ENCODE data around the gene TMA7. TPM values are rescaled to one million over a fixed set of nuclear protein-coding genes. Genes with fewer than 3 reads are reported as not detected.

TMA7 gene
- total and polyA plus RNA-seq, 2 donors (not counting 1 experiment from before 2014, with no cell fraction given), result 306 to 337 TPM

DNA sequence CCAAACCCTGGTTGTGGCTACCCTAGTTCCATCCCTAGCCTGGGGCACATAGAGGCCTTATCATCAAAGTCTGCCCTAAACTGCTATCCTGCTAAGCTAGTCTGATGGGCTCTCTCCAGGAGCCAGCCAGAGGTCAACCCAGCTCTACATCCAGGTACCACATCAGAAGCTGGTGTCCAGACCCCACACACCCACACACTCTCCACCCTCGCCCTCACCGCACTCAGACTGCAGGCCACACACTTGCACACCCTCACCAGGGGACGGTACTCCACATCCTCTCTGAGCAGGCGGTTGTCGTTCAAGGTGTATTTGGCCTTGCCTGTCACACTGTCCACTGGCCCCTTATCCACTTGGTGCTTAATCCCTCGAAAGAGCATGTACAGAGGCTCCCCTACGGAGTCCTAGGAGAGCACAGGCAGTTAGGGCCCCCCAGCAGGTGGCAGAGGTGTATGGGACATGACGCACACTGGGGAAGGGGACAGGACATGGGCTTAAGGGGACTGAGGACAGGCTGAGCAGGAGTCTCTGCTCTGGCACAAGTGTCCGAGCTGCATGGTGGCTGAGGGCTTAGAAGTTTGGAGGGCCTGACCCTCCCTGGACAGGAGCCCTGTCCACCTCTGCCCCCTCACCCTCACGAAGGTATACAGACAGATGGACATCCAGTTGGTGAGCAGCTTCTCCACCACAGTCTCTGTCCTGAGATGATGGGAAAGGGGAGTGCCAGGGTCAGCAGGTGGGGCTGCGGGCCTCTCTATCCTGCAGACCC, 28.3 kb upstream of the TMA7 start:
- Histone ChIP-seq H3K36me3 (ENCODE audit: control insufficient read depth, insufficient read depth, low read length) (peaks cover 17% of the 10 kb centered on the region), H3K27ac (ENCODE audit: insufficient read depth, low read length) (no peak overlapping the region), H3K4me2 (ENCODE audit: extremely low read depth, insufficient read depth, low read length) (no peak overlapping the region), H2AFZ (ENCODE audit: low read length) (no peak overlapping the region), H3K79me2 (ENCODE audit: control insufficient read depth, insufficient read depth, low read length) (no peaks in the 10 kb centered on the region), H4K20me1 (ENCODE audit: control insufficient read depth, extremely low read depth, insufficient read depth, low read length) (no peaks in the 10 kb centered on the region), H3K4me3 (replicated peaks in 1 of 4; ENCODE audit: control extremely low read depth in 1 of 4, insufficient read depth in 1 of 4, low read depth in 3 of 4, low read length in 4 of 4) (no peak overlapping the region), H3K4me1 (ENCODE audit: control insufficient read depth, extremely low read depth, insufficient read depth, low read length) (no peaks in the 10 kb centered on the region), H3K9ac (ENCODE audit: insufficient read depth, low read length) (no peak overlapping the region), H3K27me3 (ENCODE audit: control insufficient read depth, insufficient read depth, low read length) (no peaks in the 10 kb centered on the region), H3K9me3 (ENCODE audit: control insufficient read depth, insufficient read depth, low read depth, low read length) (no peaks in the 10 kb centered on the region)
- DNase-seq (ENCODE audit: low read depth in 2 of 2), result no peak
- TF ChIP-seq, protein P1, sequence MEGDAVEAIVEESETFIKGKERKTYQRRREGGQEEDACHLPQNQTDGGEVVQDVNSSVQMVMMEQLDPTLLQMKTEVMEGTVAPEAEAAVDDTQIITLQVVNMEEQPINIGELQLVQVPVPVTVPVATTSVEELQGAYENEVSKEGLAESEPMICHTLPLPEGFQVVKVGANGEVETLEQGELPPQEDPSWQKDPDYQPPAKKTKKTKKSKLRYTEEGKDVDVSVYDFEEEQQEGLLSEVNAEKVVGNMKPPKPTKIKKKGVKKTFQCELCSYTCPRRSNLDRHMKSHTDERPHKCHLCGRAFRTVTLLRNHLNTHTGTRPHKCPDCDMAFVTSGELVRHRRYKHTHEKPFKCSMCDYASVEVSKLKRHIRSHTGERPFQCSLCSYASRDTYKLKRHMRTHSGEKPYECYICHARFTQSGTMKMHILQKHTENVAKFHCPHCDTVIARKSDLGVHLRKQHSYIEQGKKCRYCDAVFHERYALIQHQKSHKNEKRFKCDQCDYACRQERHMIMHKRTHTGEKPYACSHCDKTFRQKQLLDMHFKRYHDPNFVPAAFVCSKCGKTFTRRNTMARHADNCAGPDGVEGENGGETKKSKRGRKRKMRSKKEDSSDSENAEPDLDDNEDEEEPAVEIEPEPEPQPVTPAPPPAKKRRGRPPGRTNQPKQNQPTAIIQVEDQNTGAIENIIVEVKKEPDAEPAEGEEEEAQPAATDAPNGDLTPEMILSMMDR (conservative IDR thresholded peaks at IDR 0.05 in 1 of 2, IDR thresholded peaks at IDR 0.05 in 1 of 2; ENCODE audit: low read depth in 1 of 2, low read length in 2 of 2), result no peak
- no peak for TF ChIP-seq EZH2 (IDR thresholded peaks at IDR 0.05; ENCODE audit: low read length, missing control alignments)

DNA sequence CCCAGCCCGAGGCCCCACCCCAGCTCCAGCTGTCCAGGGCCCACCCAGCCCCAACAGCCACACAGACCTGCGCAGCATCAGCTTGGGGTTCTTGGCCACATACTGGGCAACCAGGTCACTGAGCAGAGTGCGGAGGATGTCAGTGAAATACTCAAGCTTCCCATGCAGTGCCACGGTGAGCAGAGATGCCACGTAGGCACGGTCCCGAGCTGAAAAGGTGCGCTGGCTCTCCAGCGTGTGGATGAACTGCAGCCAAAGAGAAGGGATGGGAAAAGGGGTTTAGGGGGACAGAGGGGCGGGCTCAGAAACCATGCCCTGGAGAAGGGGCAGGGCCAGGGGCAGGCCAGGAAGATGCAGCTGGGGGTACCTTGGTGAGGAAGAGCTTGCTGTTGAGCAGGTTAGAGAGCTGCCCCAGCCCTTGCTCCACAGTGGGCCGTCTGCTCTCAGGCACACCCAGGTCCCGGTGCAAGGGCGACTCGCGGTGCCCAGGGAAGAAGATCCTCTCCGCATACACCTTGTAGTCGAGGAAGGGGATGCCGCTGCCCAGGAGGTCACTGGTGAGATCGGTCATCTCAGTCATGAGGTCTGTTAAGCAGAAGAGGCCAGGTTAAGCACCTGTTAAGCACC, 27.6 kb upstream of the TMA7 start:
- Histone ChIP-seq H3K27me3 (ENCODE audit: control insufficient read depth, insufficient read depth, low read length) (no peaks in the 10 kb centered on the region), H3K9me3 (ENCODE audit: control insufficient read depth, insufficient read depth, low read depth, low read length) (no peaks in the 10 kb centered on the region), H3K27ac (ENCODE audit: insufficient read depth, low read length) (no peak overlapping the region), H3K79me2 (ENCODE audit: control insufficient read depth, insufficient read depth, low read length) (no peaks in the 10 kb centered on the region), H3K9ac (ENCODE audit: insufficient read depth, low read length) (no peak overlapping the region), H3K4me3 (replicated peaks in 1 of 4; ENCODE audit: control extremely low read depth in 1 of 4, insufficient read depth in 1 of 4, low read depth in 3 of 4, low read length in 4 of 4) (no peak overlapping the region), H3K4me2 (ENCODE audit: extremely low read depth, insufficient read depth, low read length) (no peak overlapping the region), H2AFZ (ENCODE audit: low read length) (no peak overlapping the region), H3K36me3 (ENCODE audit: control insufficient read depth, insufficient read depth, low read length) (peaks cover 18% of the 10 kb centered on the region), H4K20me1 (ENCODE audit: control insufficient read depth, extremely low read depth, insufficient read depth, low read length) (no peaks in the 10 kb centered on the region), H3K4me1 (ENCODE audit: control insufficient read depth, extremely low read depth, insufficient read depth, low read length) (no peaks in the 10 kb centered on the region)
- DNase-seq (ENCODE audit: low read depth in 2 of 2), result no peak
- TF ChIP-seq, protein P1 (conservative IDR thresholded peaks at IDR 0.05 in 1 of 2, IDR thresholded peaks at IDR 0.05 in 1 of 2; ENCODE audit: low read depth in 1 of 2, low read length in 2 of 2), result no peak
- TF ChIP-seq EZH2 (IDR thresholded peaks at IDR 0.05; ENCODE audit: low read length, missing control alignments), result no peak

DNA sequence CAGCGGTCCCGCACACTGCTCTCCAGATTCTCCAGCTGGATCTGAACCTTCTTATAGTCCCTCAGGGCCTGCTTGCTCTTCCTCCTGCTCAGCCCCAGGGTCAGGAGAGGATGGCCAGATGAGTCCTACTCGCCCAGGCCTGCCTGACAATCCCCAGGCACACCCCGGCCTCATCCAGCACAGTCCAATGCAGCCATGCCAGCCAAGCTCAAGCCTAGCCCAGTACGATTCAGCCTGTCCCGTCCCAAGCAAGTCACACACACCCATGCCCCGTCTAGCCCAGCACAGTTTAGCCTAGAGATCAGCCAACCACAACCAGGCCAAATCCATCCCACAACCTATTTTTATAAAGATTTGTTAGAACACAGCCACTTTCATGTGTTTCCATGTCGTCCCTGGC, 27.0 kb upstream of the TMA7 start:
- no peak overlapping the region for H3K4me3 ChIP-seq (replicated peaks in 1 of 4; ENCODE audit: control extremely low read depth in 1 of 4, insufficient read depth in 1 of 4, low read depth in 3 of 4, low read length in 4 of 4)
- no peak overlapping the region for H2AFZ ChIP-seq (ENCODE audit: low read length)
- H3K9ac ChIP-seq (ENCODE audit: insufficient read depth, low read length), result no peak overlapping the region
- no peaks in the 10 kb centered on the region for H3K9me3 ChIP-seq (ENCODE audit: control insufficient read depth, insufficient read depth, low read depth, low read length)
- no peaks in the 10 kb centered on the region for H3K4me1 ChIP-seq (ENCODE audit: control insufficient read depth, extremely low read depth, insufficient read depth, low read length)
- no peak overlapping the region for H3K4me2 ChIP-seq (ENCODE audit: extremely low read depth, insufficient read depth, low read length)
- H4K20me1 ChIP-seq (ENCODE audit: control insufficient read depth, extremely low read depth, insufficient read depth, low read length), result no peaks in the 10 kb centered on the region
- TF ChIP-seq EZH2 (IDR thresholded peaks at IDR 0.05; ENCODE audit: low read length, missing control alignments), result no peak
- TF ChIP-seq, protein P1 (conservative IDR thresholded peaks at IDR 0.05 in 1 of 2, IDR thresholded peaks at IDR 0.05 in 1 of 2; ENCODE audit: low read depth in 1 of 2, low read length in 2 of 2), result no peak
- no peak overlapping the region for H3K27ac ChIP-seq (ENCODE audit: insufficient read depth, low read length)
- H3K36me3 ChIP-seq (ENCODE audit: control insufficient read depth, insufficient read depth, low read length), result peaks cover 21% of the 10 kb centered on the region
- no peak for DNase-seq (ENCODE audit: low read depth in 2 of 2)
- no peaks in the 10 kb centered on the region for H3K27me3 ChIP-seq (ENCODE audit: control insufficient read depth, insufficient read depth, low read length)
- H3K79me2 ChIP-seq (ENCODE audit: control insufficient read depth, insufficient read depth, low read length), result no peaks in the 10 kb centered on the region
